SK-N-SH treated with all-trans-retinoic acid at 6 μM for 48 hours (cell line): ENCODE measurements around the gene CFAP52.

ENCODE experiments used
- ATAC-seq: fragments of 200-7000 bp; cut with Tn5 transposase; 3 replicates; pipeline ENCODE4 v1.9.1; 2020; ENCODE audit warnings: mild to moderate bottlenecking, moderate library complexity
- ARNTL ChIP-seq: fragments of 450-650 bp; formaldehyde crosslinking; IDR thresholded peaks from 2 replicates; pipeline ENCODE4 v1.5.0; 2020; ENCODE audit warnings: low read depth, mild to moderate bottlenecking, moderate library complexity, borderline replicate concordance
- BACH2 ChIP-seq: fragments of 250-450 bp; sonication (Bioruptor Pico); IDR thresholded peaks from 2 replicates; pipeline ENCODE4 v1.9.0; 2021; ENCODE audit warnings: mild to moderate bottlenecking, borderline replicate concordance
- CREB5 ChIP-seq: fragments of 250-450 bp; sonication (Bioruptor Pico); IDR thresholded peaks from 2 replicates; pipeline ENCODE4 v1.5.1; 2020; ENCODE audit warnings: low read depth, mild to moderate bottlenecking, moderate library complexity
- CSDC2 ChIP-seq: fragments of 250-450 bp; sonication (Bioruptor Pico); IDR thresholded peaks from 2 replicates; pipeline ENCODE4 v1.5.0; 2020; ENCODE audit warnings: mild to moderate bottlenecking, moderate library complexity
- CSRNP3 ChIP-seq: fragments of 250-450 bp; sonication (Bioruptor Pico); IDR thresholded peaks from 2 replicates; pipeline ENCODE4 v1.5.1; 2021; ENCODE audit warnings: mild to moderate bottlenecking, moderate library complexity
- ESRRG ChIP-seq: fragments of 250-450 bp; sonication (Bioruptor Pico); IDR thresholded peaks from 2 replicates; pipeline ENCODE4 v1.6.1; 2021; ENCODE audit warnings: mild to moderate bottlenecking
- GLIS3 ChIP-seq: fragments of 250-450 bp; sonication (Bioruptor Pico); IDR thresholded peaks from 2 replicates; pipeline ENCODE4 v1.5.0; 2020; ENCODE audit warnings: mild to moderate bottlenecking, moderate library complexity
- ISL1 ChIP-seq: fragments of 250-450 bp; sonication (Bioruptor Pico); IDR thresholded peaks from 2 replicates; pipeline ENCODE4 v2.1.2; 2022; ENCODE audit warnings: mild to moderate bottlenecking, moderate library complexity
- OSR1 ChIP-seq: fragments of 250-450 bp; sonication (Bioruptor Pico); IDR thresholded peaks from 2 replicates; pipeline ENCODE4 v1.8.0; 2022; ENCODE audit warnings: moderate library complexity, mild to moderate bottlenecking, inconsistent platforms
- PATZ1 ChIP-seq: fragments of 250-450 bp; sonication (Bioruptor Pico); IDR thresholded peaks from 2 replicates; pipeline ENCODE4 v1.8.0; 2020; ENCODE audit warnings: mild to moderate bottlenecking, moderate library complexity, borderline replicate concordance
- POU6F1 ChIP-seq: fragments of 250-450 bp; sonication (Bioruptor Pico); IDR thresholded peaks from 2 replicates; pipeline ENCODE4 v1.8.0; 2021; ENCODE audit warnings: low read depth, mild to moderate bottlenecking, moderate library complexity, borderline replicate concordance
- PPARA ChIP-seq: fragments of 250-450 bp; sonication (Bioruptor Pico); IDR thresholded peaks from 2 replicates; pipeline ENCODE4 v1.5.0; 2020; ENCODE audit warnings: mild to moderate bottlenecking, borderline replicate concordance
- RARB ChIP-seq: fragments of 250-450 bp; sonication (Bioruptor Pico); IDR thresholded peaks from 2 replicates; pipeline ENCODE4 v1.8.0; 2021; ENCODE audit warnings: mild to moderate bottlenecking, moderate library complexity
- SNAI2 ChIP-seq: fragments of 250-450 bp; sonication (Bioruptor Pico); IDR thresholded peaks from 2 replicates; pipeline ENCODE4 v1.5.0; 2020; ENCODE audit warnings: mild to moderate bottlenecking, moderate library complexity
- TCF4 ChIP-seq: fragments of 250-450 bp; sonication (Bioruptor Pico); IDR thresholded peaks from 2 replicates; pipeline ENCODE4 v1.8.0; 2021; ENCODE audit warnings: mild to moderate bottlenecking, moderate library complexity, borderline replicate concordance
- TOX ChIP-seq: fragments of 250-450 bp; sonication (Bioruptor Pico); IDR thresholded peaks from 2 replicates; pipeline ENCODE4 v1.8.0; 2021; ENCODE audit warnings: mild to moderate bottlenecking, moderate library complexity, borderline replicate concordance
- TSHZ2 ChIP-seq: fragments of 250-450 bp; sonication (Bioruptor Pico); IDR thresholded peaks from 2 replicates; pipeline ENCODE4 v1.5.0; 2020; ENCODE audit warnings: mild to moderate bottlenecking, moderate library complexity
- ZC3H10 ChIP-seq: fragments of 250-450 bp; sonication (Bioruptor Pico); IDR thresholded peaks from 2 replicates; pipeline ENCODE4 v1.5.1; 2021; ENCODE audit warnings: mild to moderate bottlenecking, moderate library complexity
- ZFP3 ChIP-seq: fragments of 250-450 bp; sonication (Bioruptor Pico); IDR thresholded peaks from 2 replicates; pipeline ENCODE4 v1.5.0; 2020; ENCODE audit warnings: mild to moderate bottlenecking, moderate library complexity
- ZFP30 ChIP-seq: fragments of 450-650 bp; formaldehyde crosslinking; IDR thresholded peaks from 2 replicates; pipeline ENCODE4 v1.5.0; 2022; ENCODE audit warnings: mild to moderate bottlenecking, moderate library complexity
- ZNF565 ChIP-seq: fragments of 450-650 bp; formaldehyde crosslinking; conservative IDR thresholded peaks from 2 replicates; pipeline ENCODE4 v1.5.0; 2020; ENCODE audit warnings: low read depth, mild to moderate bottlenecking, moderate library complexity
- ZNF70 ChIP-seq: fragments of 450-650 bp; formaldehyde crosslinking; IDR thresholded peaks from 2 replicates; pipeline ENCODE4 v1.5.0; 2020; ENCODE audit warnings: mild to moderate bottlenecking, moderate library complexity
- ZNF8 ChIP-seq: fragments of 450-650 bp; formaldehyde crosslinking; IDR thresholded peaks from 2 replicates; pipeline ENCODE4 v1.5.0; 2020; ENCODE audit warnings: mild to moderate bottlenecking, moderate library complexity

The CFAP52 gene

GRCh38 chr17:9676084-9676483 is 99.6 kb downstream of the CFAP52 start (continued):
- TF ChIP-seq PATZ1 (CRISPR knock-in tag) (no peak), ZC3H10 (no peak), TOX (no peak), ZNF565 (CRISPR knock-in tag) (no peak), TSHZ2 (CRISPR knock-in tag) (no peak), ZFP30 (CRISPR knock-in tag) (no peak), PPARA (CRISPR knock-in tag) (no peak), ZNF8 (CRISPR knock-in tag) (no peak), OSR1 (CRISPR knock-in tag) (no peak)

- ATAC-seq = no peak
- TF ChIP-seq TCF4 (no peak), ZNF70 (no peak), BACH2 (no peak), SNAI2 (CRISPR knock-in tag) (no peak), TOX (no peak), ZFP3 (CRISPR knock-in tag) (no peak), RARB (CRISPR knock-in tag) (no peak), ISL1 (CRISPR knock-in tag) (no peak), ZC3H10 (no peak), ESRRG (CRISPR knock-in tag) (no peak), ZNF565 (CRISPR knock-in tag) (no peak), GLIS3 (CRISPR knock-in tag) (no peak)
These were observed 100.4 kb downstream of the CFAP52 start for GRCh38 chr17:9676820-9677310.

GRCh38 chr17:9677411-9677810 is 101.0 kb downstream of the CFAP52 start:
- ATAC-seq = no peak
- TF ChIP-seq TCF4 = no peak
- TF ChIP-seq RARB (CRISPR knock-in tag) = no peak
- TF ChIP-seq ZNF565 (CRISPR knock-in tag) = no peak
- no peak for TF ChIP-seq GLIS3 (CRISPR knock-in tag)
- TF ChIP-seq TOX = no peak
- TF ChIP-seq ISL1 (CRISPR knock-in tag) = no peak
- TF ChIP-seq ZFP30 (CRISPR knock-in tag) = no peak
- no peak for TF ChIP-seq OSR1 (CRISPR knock-in tag)
- TF ChIP-seq TSHZ2 (CRISPR knock-in tag) = no peak
- no peak for TF ChIP-seq CREB5 (CRISPR knock-in tag)
- no peak for TF ChIP-seq ARNTL (CRISPR knock-in tag)
- TF ChIP-seq BACH2 = no peak
- no peak for TF ChIP-seq CSRNP3 (CRISPR knock-in tag)
- no peak for TF ChIP-seq ZFP3 (CRISPR knock-in tag)
- no peak for TF ChIP-seq ESRRG (CRISPR knock-in tag)
- TF ChIP-seq CSDC2 (CRISPR knock-in tag) = no peak
- no peak for TF ChIP-seq POU6F1 (CRISPR knock-in tag)
- no peak for TF ChIP-seq ZNF70
